HG03565 (cell line): Measurements from ENCODE around the gene RNFT2.
"Not testable (repeated sequence)": the region's sequence is repeated elsewhere in the genome, so short reads cannot be mapped to it uniquely, and the experiment has no call there.

Experiments used
- ATAC-seq: cut with Tn5 transposase; IDR thresholded peaks from one replicate; pipeline ENCODE4 v1.9.1; 2021; ENCODE audit warnings: mild to moderate bottlenecking, moderate library complexity; ENCODE audit not compliant: unreplicated experiment

Gene RNFT2

GRCh38 chr12:116789562-116789961, 51.4 kb downstream of the RNFT2 start:
- ATAC-seq: not testable (repeated sequence)

GRCh38 chr12:116790066-116790465, 52.0 kb downstream of the RNFT2 start:
- ATAC-seq: no peak

- ATAC-seq: no peak
Observed at GRCh38 chr12:116792403-116792802, 54.3 kb downstream of the RNFT2 start.

- ATAC-seq: no peak
Observed at GRCh38 chr12:116794725-116795124, 56.6 kb downstream of the RNFT2 start.

GRCh38 chr12:116797885-116798284, 59.8 kb downstream of the RNFT2 start:
- ATAC-seq: no peak

- ATAC-seq: no peak
Observed at GRCh38 chr12:116798719-116799118, 60.6 kb downstream of the RNFT2 start.

- ATAC-seq: no peak
Observed at GRCh38 chr12:116799955-116800354, 61.8 kb downstream of the RNFT2 start.

- no peak for ATAC-seq
Observed at GRCh38 chr12:116800918-116801317, 62.8 kb downstream of the RNFT2 start.

GRCh38 chr12:116802018-116802417, 63.9 kb downstream of the RNFT2 start:
- ATAC-seq: no peak

- no peak for ATAC-seq
Observed at GRCh38 chr12:116803013-116803736, 65.1 kb downstream of the RNFT2 start.

GRCh38 chr12:116804051-116804450, 65.9 kb downstream of the RNFT2 start:
- no peak for ATAC-seq

GRCh38 chr12:116806845-116807440, 68.8 kb downstream of the RNFT2 start:
- ATAC-seq: no peak

GRCh38 chr12:116807546-116807945, 69.4 kb downstream of the RNFT2 start:
- ATAC-seq: no peak

GRCh38 chr12:116808113-116809105, 70.3 kb downstream of the RNFT2 start:
- no peak for ATAC-seq

- ATAC-seq: no peak
Observed at GRCh38 chr12:116812238-116812637, 74.1 kb downstream of the RNFT2 start.

- no peak for ATAC-seq
Observed at GRCh38 chr12:116813271-116814041, 75.3 kb downstream of the RNFT2 start.

- ATAC-seq: not testable (repeated sequence)
Observed at GRCh38 chr12:116814766-116815165, 76.7 kb downstream of the RNFT2 start.

- ATAC-seq: no peak
Observed at GRCh38 chr12:116818341-116818856, 80.3 kb downstream of the RNFT2 start.

GRCh38 chr12:116818948-116819832, 81.1 kb downstream of the RNFT2 start:
- peak; percentile 79 for ATAC-seq
